Chondrocyte (in vitro differentiated cells): ENCODE results near the gene SORBS2. TPM values are rescaled to one million over a fixed set of nuclear protein-coding genes. Genes with fewer than 3 reads are reported as not detected.

ENCODE experiments used
- DNase-seq: peaks from one replicate; pipeline ENCODE4 v3.0.0; 2021; ENCODE audit warnings: mixed read lengths, low spot score
- H3K27ac Mint-ChIP-seq: one replicate; pipeline ENCODE4 v1.8.0; 2021; ENCODE audit warnings: mild to moderate bottlenecking, moderate library complexity, mixed read lengths; ENCODE audit not compliant: unreplicated experiment
- H3K27me3 Mint-ChIP-seq: 2 replicates; pipeline ENCODE4 v1.8.0; 2021; ENCODE audit warnings: low read depth, mixed read lengths
- H3K36me3 Mint-ChIP-seq: 2 replicates; pipeline ENCODE4 v1.8.0; 2021; ENCODE audit warnings: low read depth, mixed read lengths
- H3K4me1 Mint-ChIP-seq: 2 replicates; pipeline ENCODE4 v1.8.0; 2021; ENCODE audit warnings: low read depth, mild to moderate bottlenecking, mixed read lengths
- H3K4me3 Mint-ChIP-seq: one replicate; pipeline ENCODE4 v1.8.0; 2021; ENCODE audit warnings: mild to moderate bottlenecking, moderate library complexity, mixed read lengths; ENCODE audit not compliant: unreplicated experiment
- H3K9me3 Mint-ChIP-seq: 2 replicates; pipeline ENCODE4 v1.8.0; 2021; ENCODE audit warnings: low read depth, mixed read lengths
- total RNA-seq: library from RNA; stranded (reverse); gene quantifications from 3 replicates; pipeline ENCODE4 v1.2.1, GENCODE V29; 2021
- TF ChIP-seq, protein P1 (sequence below): fragments of 200-600 bp; sonication (generic); IDR thresholded peaks from 2 replicates; pipeline ENCODE4 v1.5.0; 2021; ENCODE audit warnings: antibody characterized with exemption, mild to moderate bottlenecking, moderate library complexity

Gene SORBS2
- total RNA-seq, 1 donor from 2014 or later: 104 TPM

DNA sequence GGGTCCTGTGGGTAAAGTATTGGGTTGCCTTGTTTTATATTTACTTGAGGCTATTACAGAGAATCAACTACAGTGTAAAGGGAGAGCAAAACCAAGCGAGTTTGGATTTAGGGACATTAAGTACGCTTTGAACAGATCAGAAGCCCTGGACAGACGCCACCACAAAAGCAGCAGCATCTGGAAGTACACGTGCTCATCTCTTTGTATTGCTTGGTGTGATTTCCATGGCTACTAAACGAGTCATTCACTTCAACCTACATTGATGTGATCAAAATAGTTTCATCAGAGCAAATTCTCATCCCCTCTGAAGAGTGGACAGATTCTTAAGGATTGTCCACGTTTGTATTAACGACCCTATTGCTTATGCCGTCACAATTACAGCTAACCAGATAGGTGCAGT, 85.1 kb downstream of the SORBS2 start:
- Mint-ChIP-seq H3K4me3 (no peak overlapping the region), H3K36me3 (no peaks in the 10 kb centered on the region), H3K27ac (no peak overlapping the region), H3K9me3 (no peaks in the 10 kb centered on the region), H3K27me3 (no peaks in the 10 kb centered on the region), H3K4me1 (peaks cover 58% of the 10 kb centered on the region)
- no peak for DNase-seq
- TF ChIP-seq, protein P1, sequence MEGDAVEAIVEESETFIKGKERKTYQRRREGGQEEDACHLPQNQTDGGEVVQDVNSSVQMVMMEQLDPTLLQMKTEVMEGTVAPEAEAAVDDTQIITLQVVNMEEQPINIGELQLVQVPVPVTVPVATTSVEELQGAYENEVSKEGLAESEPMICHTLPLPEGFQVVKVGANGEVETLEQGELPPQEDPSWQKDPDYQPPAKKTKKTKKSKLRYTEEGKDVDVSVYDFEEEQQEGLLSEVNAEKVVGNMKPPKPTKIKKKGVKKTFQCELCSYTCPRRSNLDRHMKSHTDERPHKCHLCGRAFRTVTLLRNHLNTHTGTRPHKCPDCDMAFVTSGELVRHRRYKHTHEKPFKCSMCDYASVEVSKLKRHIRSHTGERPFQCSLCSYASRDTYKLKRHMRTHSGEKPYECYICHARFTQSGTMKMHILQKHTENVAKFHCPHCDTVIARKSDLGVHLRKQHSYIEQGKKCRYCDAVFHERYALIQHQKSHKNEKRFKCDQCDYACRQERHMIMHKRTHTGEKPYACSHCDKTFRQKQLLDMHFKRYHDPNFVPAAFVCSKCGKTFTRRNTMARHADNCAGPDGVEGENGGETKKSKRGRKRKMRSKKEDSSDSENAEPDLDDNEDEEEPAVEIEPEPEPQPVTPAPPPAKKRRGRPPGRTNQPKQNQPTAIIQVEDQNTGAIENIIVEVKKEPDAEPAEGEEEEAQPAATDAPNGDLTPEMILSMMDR: no peak

DNA sequence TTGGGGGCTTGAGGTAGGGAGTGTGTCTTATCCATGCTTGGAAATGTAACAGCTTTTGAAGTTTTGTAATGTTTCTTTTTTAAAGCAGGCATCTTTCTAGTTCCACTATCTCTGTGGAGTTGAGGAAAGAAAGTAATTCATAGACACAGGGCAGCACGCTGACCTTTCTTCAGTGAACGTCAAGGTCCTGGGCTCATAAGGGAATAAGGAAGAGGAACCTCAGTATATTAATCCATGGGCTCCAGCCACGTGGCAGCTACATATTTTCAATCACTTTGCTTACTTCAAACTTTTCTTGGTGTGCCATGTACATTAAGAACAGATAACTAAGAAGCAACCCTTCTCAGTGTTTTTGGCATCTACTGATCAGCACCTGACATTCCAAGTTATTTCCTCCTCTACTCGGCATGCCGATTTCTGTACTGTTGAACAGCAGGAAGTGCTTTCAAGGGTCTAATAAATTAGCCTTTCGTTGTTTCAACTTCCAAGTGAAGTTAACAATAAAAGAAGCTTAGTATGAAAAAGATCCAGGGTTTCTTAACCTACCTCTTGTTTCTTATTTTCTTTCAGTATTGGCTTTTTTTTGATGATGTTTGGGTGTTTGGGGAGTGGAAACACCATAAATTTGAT, 88.2 kb downstream of the SORBS2 start:
- H3K9me3 Mint-ChIP-seq: no peaks in the 10 kb centered on the region
- DNase-seq: no peak

DNA sequence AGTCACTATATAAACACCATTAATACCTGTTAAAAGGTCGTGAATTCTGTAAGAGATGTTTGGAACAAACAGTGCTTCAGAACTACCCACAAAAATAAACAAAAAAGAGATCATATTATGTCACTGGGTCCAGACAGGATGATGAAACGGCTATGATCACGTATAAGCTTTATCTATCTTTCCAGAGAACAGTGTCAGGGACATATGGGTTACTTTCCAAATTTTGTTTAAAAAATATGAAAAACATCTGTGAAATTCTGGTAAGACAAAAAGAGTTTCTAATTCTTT, 90.0 kb downstream of the SORBS2 start:
- Mint-ChIP-seq H3K4me3 (no peak overlapping the region), H3K4me1 (peaks cover 53% of the 10 kb centered on the region), H3K36me3 (peaks cover 3% of the 10 kb centered on the region), H3K27ac (peak overlapping the region; percentile 60), H3K9me3 (no peaks in the 10 kb centered on the region), H3K27me3 (no peaks in the 10 kb centered on the region)
- DNase-seq: no peak
- TF ChIP-seq, protein P1: no peak

More for the DNA sequence above, 88.2 kb downstream of the SORBS2 start:
- H3K4me1 Mint-ChIP-seq: peaks cover 56% of the 10 kb centered on the region
- no peaks in the 10 kb centered on the region for H3K27me3 Mint-ChIP-seq
- H3K4me3 Mint-ChIP-seq: no peak overlapping the region
- peak overlapping the region; percentile 67 for H3K27ac Mint-ChIP-seq
- TF ChIP-seq, protein P1: no peak
- H3K36me3 Mint-ChIP-seq: no peaks in the 10 kb centered on the region

DNA sequence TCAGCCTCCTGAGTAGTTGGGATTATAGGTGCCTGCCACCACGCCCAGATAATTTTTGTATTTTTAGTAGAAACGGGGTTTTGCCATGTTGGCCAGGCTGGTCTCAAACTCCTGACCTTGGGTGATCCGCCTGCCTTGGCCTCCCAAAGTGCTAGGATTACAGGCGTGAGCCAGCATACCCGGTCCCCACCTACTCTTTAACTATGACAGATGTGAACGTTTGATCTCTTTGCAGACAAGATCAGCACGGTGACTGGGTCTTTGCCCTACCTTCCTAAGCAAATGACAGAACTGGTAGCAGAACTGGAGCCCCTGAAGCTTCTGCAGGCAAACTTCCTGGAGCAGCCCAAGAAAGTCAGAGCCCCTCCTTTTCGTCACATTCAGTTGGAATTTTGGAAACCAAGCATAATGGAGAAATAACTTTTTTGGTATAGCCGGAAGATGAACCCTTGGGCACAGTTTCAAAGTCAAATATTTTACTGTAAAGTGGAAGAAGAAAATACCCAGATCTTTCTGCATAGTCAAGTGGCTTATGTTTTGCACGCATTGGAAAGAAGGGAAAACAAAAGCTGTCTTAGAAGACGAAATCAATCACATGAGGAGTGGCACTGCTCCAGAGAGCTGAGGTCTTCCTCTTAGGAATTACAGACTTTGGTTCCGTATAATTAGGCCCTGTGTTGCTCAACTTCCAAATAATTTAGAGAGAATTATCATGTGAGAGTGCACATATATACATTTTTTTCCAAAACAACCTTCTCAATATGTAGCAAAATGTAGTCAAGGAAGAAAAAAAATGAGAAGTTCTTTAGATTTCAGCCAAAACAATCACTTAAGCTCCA, 90.6 kb downstream of the SORBS2 start:
- Mint-ChIP-seq H3K4me1 (peaks cover 50% of the 10 kb centered on the region), H3K36me3 (peaks cover 5% of the 10 kb centered on the region), H3K27ac (peak overlapping the region; percentile 60), H3K9me3 (no peaks in the 10 kb centered on the region), H3K4me3 (no peak overlapping the region), H3K27me3 (no peaks in the 10 kb centered on the region)
- TF ChIP-seq, protein P1: no peak
- DNase-seq: no peak

DNA sequence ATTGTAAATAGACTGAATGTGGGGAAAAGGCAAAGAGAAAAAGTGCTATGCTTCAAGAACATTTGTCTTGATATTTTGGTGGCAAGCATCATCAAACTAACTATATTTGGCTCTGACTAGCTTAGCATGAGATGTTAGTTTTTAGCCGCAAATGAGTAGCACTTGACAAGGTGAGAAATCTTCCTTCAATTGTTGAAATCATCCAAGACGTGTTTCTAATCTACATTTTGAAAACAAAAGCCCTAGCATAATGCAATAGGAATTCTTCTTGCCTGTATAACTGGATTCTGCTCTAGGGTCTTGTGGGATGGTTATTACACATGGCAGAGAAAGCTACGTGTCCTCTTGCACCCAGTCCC, 92.5 kb downstream of the SORBS2 start:
- Mint-ChIP-seq H3K27me3 (no peaks in the 10 kb centered on the region), H3K9me3 (no peaks in the 10 kb centered on the region), H3K4me3 (no peak overlapping the region), H3K36me3 (peaks cover 5% of the 10 kb centered on the region), H3K4me1 (peaks cover 52% of the 10 kb centered on the region), H3K27ac (peak overlapping the region; percentile 84)
- TF ChIP-seq, protein P1: no peak
- no peak for DNase-seq
